HL-60 (cell line): ENCODE results near the gene PRKCD.

Source experiments
- DNase-seq, 2 experiments: peaks; one replicate each; pipeline ENCODE4 v3.0.0-alpha.2; 2010 to 2020; ENCODE audit warnings: low read depth in 1 of 2, low spot score in 1 of 2
- H3K27ac ChIP-seq: fragments of 250-450 bp; sonication (Bioruptor Pico); replicated peaks from 2 replicates; pipeline ENCODE4 v1.5.1; 2020; ENCODE audit warnings: mild to moderate bottlenecking, moderate library complexity
- H3K27me3 ChIP-seq: fragments of 250-450 bp; sonication (Bioruptor Pico); 2 replicates; pipeline ENCODE4 v1.5.1; 2021; ENCODE audit warnings: mild to moderate bottlenecking, moderate library complexity; ENCODE audit not compliant: insufficient read depth, poor library complexity, severe bottlenecking
- H3K4me3 ChIP-seq: replicated peaks from 2 replicates; pipeline ENCODE4 v1.5.1; 2011; ENCODE audit warnings: mild to moderate bottlenecking, control low read depth, low read length; ENCODE audit not compliant: insufficient read depth
- GABPA ChIP-seq: IDR thresholded peaks from 2 replicates; pipeline ENCODE4 v1.6.1; 2012; ENCODE audit warnings: low read depth
- POLR2AphosphoS5 ChIP-seq: IDR thresholded peaks from 2 replicates; pipeline ENCODE4 v1.6.1; 2012; ENCODE audit warnings: low read depth
- SPI1 ChIP-seq: IDR thresholded peaks from 2 replicates; pipeline ENCODE4 v1.6.1; 2012; ENCODE audit warnings: low read depth, mild to moderate bottlenecking, borderline replicate concordance
- TF ChIP-seq, protein P1 (sequence below): IDR thresholded peaks from 2 replicates; pipeline ENCODE4 v1.6.1; 2012; ENCODE audit warnings: low read depth; ENCODE audit not compliant: insufficient replicate concordance
- TF ChIP-seq, protein P2 (sequence below): IDR thresholded peaks from one replicate; pipeline ENCODE4 v1.5.1; 2011; ENCODE audit warnings: low read length, control low read depth, inconsistent platforms; ENCODE audit not compliant: insufficient read depth

PRKCD gene

DNA sequence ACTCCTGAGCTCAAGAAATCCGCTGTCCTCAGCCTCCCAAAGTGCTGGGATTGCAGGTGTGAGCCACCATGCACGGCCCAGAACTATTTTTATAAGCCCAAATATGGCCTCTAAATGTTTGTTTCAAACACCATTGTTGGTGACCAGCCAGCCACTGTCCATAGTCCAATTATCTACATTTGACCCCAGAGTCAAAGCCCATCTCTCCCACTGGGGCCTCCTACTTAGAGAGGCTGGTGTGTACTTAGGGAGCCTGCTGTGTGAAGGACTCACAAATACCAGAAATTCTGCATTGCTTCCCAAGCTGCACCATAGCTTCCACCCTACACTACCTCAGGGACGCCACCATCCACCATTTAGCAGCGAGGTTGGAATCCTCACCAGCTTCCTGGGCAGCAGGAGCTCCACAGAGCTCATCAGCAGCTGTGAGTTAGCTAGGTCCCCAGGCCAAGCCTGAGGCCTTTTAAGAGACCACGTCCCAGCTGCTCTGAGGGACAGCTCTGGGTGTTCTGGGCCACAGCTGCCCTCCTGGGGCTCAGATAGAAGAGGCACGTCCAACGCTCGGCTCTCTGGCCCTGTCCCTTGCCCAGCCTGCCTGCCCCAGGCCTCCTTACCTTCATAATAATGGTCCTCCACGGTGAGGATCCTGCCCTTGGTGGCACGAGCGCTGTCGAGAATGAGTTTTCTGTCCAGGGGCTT lies 65.3 kb downstream of the PRKCD start:
- TF ChIP-seq, protein P1, sequence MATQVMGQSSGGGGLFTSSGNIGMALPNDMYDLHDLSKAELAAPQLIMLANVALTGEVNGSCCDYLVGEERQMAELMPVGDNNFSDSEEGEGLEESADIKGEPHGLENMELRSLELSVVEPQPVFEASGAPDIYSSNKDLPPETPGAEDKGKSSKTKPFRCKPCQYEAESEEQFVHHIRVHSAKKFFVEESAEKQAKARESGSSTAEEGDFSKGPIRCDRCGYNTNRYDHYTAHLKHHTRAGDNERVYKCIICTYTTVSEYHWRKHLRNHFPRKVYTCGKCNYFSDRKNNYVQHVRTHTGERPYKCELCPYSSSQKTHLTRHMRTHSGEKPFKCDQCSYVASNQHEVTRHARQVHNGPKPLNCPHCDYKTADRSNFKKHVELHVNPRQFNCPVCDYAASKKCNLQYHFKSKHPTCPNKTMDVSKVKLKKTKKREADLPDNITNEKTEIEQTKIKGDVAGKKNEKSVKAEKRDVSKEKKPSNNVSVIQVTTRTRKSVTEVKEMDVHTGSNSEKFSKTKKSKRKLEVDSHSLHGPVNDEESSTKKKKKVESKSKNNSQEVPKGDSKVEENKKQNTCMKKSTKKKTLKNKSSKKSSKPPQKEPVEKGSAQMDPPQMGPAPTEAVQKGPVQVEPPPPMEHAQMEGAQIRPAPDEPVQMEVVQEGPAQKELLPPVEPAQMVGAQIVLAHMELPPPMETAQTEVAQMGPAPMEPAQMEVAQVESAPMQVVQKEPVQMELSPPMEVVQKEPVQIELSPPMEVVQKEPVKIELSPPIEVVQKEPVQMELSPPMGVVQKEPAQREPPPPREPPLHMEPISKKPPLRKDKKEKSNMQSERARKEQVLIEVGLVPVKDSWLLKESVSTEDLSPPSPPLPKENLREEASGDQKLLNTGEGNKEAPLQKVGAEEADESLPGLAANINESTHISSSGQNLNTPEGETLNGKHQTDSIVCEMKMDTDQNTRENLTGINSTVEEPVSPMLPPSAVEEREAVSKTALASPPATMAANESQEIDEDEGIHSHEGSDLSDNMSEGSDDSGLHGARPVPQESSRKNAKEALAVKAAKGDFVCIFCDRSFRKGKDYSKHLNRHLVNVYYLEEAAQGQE, result no peak
- TF ChIP-seq GABPA (no peak), SPI1 (no peak), POLR2AphosphoS5 (no peak)
- TF ChIP-seq, protein P2, sequence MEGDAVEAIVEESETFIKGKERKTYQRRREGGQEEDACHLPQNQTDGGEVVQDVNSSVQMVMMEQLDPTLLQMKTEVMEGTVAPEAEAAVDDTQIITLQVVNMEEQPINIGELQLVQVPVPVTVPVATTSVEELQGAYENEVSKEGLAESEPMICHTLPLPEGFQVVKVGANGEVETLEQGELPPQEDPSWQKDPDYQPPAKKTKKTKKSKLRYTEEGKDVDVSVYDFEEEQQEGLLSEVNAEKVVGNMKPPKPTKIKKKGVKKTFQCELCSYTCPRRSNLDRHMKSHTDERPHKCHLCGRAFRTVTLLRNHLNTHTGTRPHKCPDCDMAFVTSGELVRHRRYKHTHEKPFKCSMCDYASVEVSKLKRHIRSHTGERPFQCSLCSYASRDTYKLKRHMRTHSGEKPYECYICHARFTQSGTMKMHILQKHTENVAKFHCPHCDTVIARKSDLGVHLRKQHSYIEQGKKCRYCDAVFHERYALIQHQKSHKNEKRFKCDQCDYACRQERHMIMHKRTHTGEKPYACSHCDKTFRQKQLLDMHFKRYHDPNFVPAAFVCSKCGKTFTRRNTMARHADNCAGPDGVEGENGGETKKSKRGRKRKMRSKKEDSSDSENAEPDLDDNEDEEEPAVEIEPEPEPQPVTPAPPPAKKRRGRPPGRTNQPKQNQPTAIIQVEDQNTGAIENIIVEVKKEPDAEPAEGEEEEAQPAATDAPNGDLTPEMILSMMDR, result no peak
- no peak overlapping the region for H3K4me3 ChIP-seq
- H3K27me3 ChIP-seq, result no peaks in the 10 kb centered on the region
- no peak overlapping the region for H3K27ac ChIP-seq
- DNase-seq, result no peak

DNA sequence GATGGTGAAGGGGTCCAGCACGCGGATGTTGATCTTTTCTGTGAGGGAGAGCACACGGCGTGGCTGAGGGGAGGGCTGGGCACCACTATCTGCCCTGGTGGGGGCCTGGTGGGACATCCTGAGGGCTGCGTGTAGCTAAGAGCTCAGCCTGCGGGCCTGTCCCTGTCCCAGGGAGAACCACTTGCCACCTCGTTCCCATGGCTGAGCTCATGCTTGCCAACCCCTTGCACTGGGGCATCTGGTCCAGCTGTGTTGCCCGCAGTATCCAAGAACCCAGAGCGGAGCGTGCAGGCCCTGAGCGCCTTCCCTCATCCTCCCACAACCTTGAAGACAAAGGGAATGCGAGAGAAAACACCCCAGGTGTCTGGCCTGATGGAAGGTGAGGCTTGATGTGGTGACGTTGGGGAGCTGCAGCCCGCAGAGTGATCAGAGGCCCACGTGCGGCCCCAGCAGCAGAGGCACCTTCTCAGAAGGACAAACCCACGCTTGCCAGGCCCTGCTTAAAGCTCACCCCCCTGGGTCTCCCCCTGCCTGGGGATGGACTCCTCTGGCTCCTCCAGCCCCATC lies 65.9 kb downstream of the PRKCD start:
- H3K27ac ChIP-seq, result no peak overlapping the region
- H3K4me3 ChIP-seq, result no peak overlapping the region
- TF ChIP-seq SPI1 (no peak), GABPA (no peak), POLR2AphosphoS5 (no peak; the same call in 1 of the 2 replicates)
- TF ChIP-seq, protein P2, result no peak
- TF ChIP-seq, protein P1, result no peak
- no peaks in the 10 kb centered on the region for H3K27me3 ChIP-seq
- DNase-seq, result no peak

DNA sequence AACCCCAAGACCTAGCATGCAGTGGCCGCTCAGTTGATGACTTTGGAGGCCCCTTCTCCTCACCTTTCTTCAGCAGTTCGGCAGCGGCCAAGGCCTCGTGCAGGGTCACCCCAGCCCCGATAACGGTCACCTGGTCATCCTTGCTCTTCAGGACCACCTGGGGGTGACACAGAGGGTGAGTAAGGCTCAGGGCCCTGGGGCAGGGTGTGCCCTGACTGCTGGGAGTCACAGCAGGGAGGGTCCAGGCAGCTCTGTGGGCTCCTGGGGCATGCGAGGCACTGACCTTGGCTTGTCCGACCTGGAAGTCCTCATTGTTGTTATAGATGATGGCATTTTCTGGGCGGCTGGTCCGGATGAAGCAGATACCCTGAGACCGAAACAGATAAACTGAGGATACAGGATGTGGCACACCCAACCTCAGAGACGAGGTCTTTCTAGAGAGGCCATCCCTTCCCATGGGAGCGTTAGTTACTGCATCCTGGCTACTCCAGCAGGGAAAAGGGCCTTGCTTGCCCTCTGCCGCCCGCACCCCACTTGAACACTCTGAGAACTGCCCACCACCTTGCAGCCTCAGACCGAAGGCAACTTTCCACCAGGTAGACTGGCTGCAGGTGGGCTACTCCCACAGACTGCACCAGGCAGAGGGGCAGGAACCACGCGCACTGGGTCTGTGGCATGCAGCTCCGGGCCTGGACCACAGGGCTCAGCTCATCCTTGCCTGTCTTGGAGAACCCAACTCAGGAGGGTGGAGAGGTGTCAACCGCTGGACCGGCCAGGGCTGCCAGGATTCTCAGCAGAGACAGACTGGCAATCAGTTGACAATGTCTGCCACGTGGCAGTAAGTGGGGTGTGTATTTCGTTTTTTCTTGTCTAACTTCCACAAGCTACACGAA lies 67.2 kb downstream of the PRKCD start:
- no peaks in the 10 kb centered on the region for H3K27me3 ChIP-seq
- no peak overlapping the region for H3K4me3 ChIP-seq
- no peak for DNase-seq
- peak; percentile 39; the same call in 1 of the 2 replicates for TF ChIP-seq POLR2AphosphoS5
- TF ChIP-seq, protein P1, result no peak
- H3K27ac ChIP-seq, result no peak overlapping the region
